A549 (cell line): ENCODE measurements around the gene CXCL5. TPM values are rescaled to one million over a fixed set of nuclear protein-coding genes. Genes with fewer than 3 reads are reported as not detected.
A peak's percentile ranks its signal among the peaks of the same experiment; 100 is the strongest.

Experiments used
- ATAC-seq, 2 experiments: fragments of 200-7000 bp in 1 of 2; fragments of >200 bp in 1 of 2; cut with Nextera tagmentation in 1 of 2; cut with Tn5 transposase in 1 of 2; 3 replicates each; pipeline versions ENCODE4 v1.8.0 to v1.9.1; 2018 to 2020; ENCODE audit warnings: mild to moderate bottlenecking in 1 of 2, moderate library complexity in 1 of 2
- CTCF ChIA-PET: fragments of 300-600 bp; sonication (Branson Sonifier 250); formaldehyde crosslinking; extraction: SDS; loops from one replicate; lab custom pipeline; 2021; ENCODE audit warnings: antibody characterized with exemption, inconsistent platforms; lab: Yijun Ruan, JAX
- POLR2A ChIA-PET: fragments of 350-600 bp; formaldehyde crosslinking; extraction: SDS; loops from one replicate; lab custom pipeline; 2021; ENCODE audit warnings: antibody characterized with exemption, inconsistent platforms; lab: Yijun Ruan, JAX
- DNase-seq, 2 experiments: peaks; one replicate each; pipeline versions ENCODE4 v3.0.0 to v3.0.0-alpha.2; 2011 to 2016; ENCODE audit warnings: low read depth in 1 of 2, low spot score in 1 of 2
- FAIRE-seq: peaks from 2 replicates; lab custom pipeline; 2011; peaks lifted over from hg19 to GRCh38; lab: Jason Lieb, UNC
- H3K27ac ChIP-seq, 2 experiments: fragments of >200 bp; sonication (Bioruptor Twin); formaldehyde crosslinking; 3 replicates each; pipeline ENCODE4 v1.5.1; 2016 to 2017
- H3K4me1 ChIP-seq: fragments of >200 bp; sonication (Bioruptor Twin); formaldehyde crosslinking; 3 replicates; pipeline ENCODE4 v1.6.1; 2016
- H3K4me2 ChIP-seq: fragments of >200 bp; sonication (Bioruptor Twin); formaldehyde crosslinking; 3 replicates; pipeline ENCODE4 v1.6.1; 2016
- H3K4me3 ChIP-seq: fragments of >200 bp; sonication (Bioruptor Twin); formaldehyde crosslinking; 3 replicates; pipeline ENCODE4 v1.5.1; 2016
- H3K9me3 ChIP-seq: fragments of >200 bp; sonication (Bioruptor Twin); formaldehyde crosslinking; 3 replicates; pipeline ENCODE4 v1.6.1; 2016
- CEBPB ChIP-seq, 2 experiments: fragments of >200 bp in 1 of 2; sonication (Bioruptor Twin) in 1 of 2; formaldehyde crosslinking in 1 of 2; IDR thresholded peaks; 2 replicates each; pipeline ENCODE4 v1.6.1; 2012 to 2016
- CHD2 ChIP-seq: fragments of 150-350 bp; IDR thresholded peaks from 2 replicates; pipeline ENCODE4 v1.6.1; 2014; ENCODE audit warnings: low read length; ENCODE audit not compliant: partially characterized antibody
- FOSB ChIP-seq: fragments of 250-450 bp; sonication (Bioruptor Pico); IDR thresholded peaks from 2 replicates; pipeline ENCODE4 v1.5.0; 2020; ENCODE audit warnings: mild to moderate bottlenecking, moderate library complexity
- FOSL2 ChIP-seq, 2 experiments: fragments of 450-650 bp in 1 of 2; fragments of >200 bp in 1 of 2; sonication (Bioruptor Twin) in 1 of 2; formaldehyde crosslinking; IDR thresholded peaks; 2 replicates each; pipeline versions ENCODE4 v1.5.0 to v1.6.1; 2016 to 2020; ENCODE audit warnings: mild to moderate bottlenecking in 1 of 2, moderate library complexity in 1 of 2
- FOXS1 ChIP-seq: fragments of 250-450 bp; sonication (Bioruptor Pico); IDR thresholded peaks from 2 replicates; pipeline ENCODE4 v1.5.0; 2020; ENCODE audit warnings: mild to moderate bottlenecking, moderate library complexity
- GATA3 ChIP-seq: IDR thresholded peaks from 2 replicates; pipeline ENCODE4 v1.6.1; 2012; ENCODE audit warnings: borderline replicate concordance
- HDAC2 ChIP-seq: fragments of 200-600 bp; sonication (generic); IDR thresholded peaks from 2 replicates; pipeline ENCODE4 v1.6.1; 2016
- HEYL ChIP-seq: fragments of 250-450 bp; sonication (Bioruptor Pico); IDR thresholded peaks from 2 replicates; pipeline ENCODE4 v1.8.0; 2021; ENCODE audit warnings: mild to moderate bottlenecking, moderate library complexity
- HOXA7 ChIP-seq: fragments of 250-450 bp; sonication (Bioruptor Pico); IDR thresholded peaks from 2 replicates; pipeline ENCODE4 v1.5.0; 2020; ENCODE audit warnings: mild to moderate bottlenecking, moderate library complexity
- HOXB5 ChIP-seq: fragments of 250-450 bp; sonication (Bioruptor Pico); IDR thresholded peaks from 2 replicates; pipeline ENCODE4 v1.5.0; 2020; ENCODE audit warnings: mild to moderate bottlenecking, moderate library complexity
- JUN ChIP-seq, 2 experiments: fragments of >200 bp; sonication (Bioruptor Twin); formaldehyde crosslinking; IDR thresholded peaks; 2 replicates in 1 of 2; 3 replicates in 1 of 2; pipeline ENCODE4 v1.6.1; 2016 to 2017
- JUNB ChIP-seq: fragments of >200 bp; sonication (Bioruptor Twin); formaldehyde crosslinking; IDR thresholded peaks from 2 replicates; pipeline ENCODE4 v1.6.1; 2016
- KDM5A ChIP-seq: fragments of 200-600 bp; sonication (generic); IDR thresholded peaks from 2 replicates; pipeline ENCODE4 v1.6.1; 2016; ENCODE audit warnings: antibody characterized with exemption, mild to moderate bottlenecking
- MAFK ChIP-seq: fragments of 450-650 bp; IDR thresholded peaks from 2 replicates; pipeline ENCODE4 v1.6.1; 2014; ENCODE audit not compliant: partially characterized antibody
- NFE2L2 ChIP-seq: fragments of 150-350 bp; conservative IDR thresholded peaks from 2 replicates; pipeline ENCODE4 v1.6.1; 2014; ENCODE audit warnings: low read length
- NR3C1 ChIP-seq: fragments of >200 bp; sonication (Bioruptor Twin); formaldehyde crosslinking; IDR thresholded peaks from 3 replicates; pipeline ENCODE4 v1.6.1; 2017
- POLR2A ChIP-seq: IDR thresholded peaks from 2 replicates; pipeline ENCODE4 v1.6.1; 2012; ENCODE audit warnings: mild to moderate bottlenecking, low read length
- POLR2AphosphoS2 ChIP-seq: conservative IDR thresholded peaks from 2 replicates; pipeline ENCODE4 v1.6.1; 2012; ENCODE audit warnings: low read length, improper control_type of control experiment, inconsistent platforms
- RAD21 ChIP-seq, 2 experiments: fragments of >200 bp in 1 of 2; sonication (Bioruptor Twin) in 1 of 2; formaldehyde crosslinking in 1 of 2; IDR thresholded peaks in 1 of 2; conservative IDR thresholded peaks in 1 of 2; 2 replicates in 1 of 2; 3 replicates in 1 of 2; pipeline ENCODE4 v1.6.1; 2012 to 2018; ENCODE audit warnings: inconsistent platforms in 1 of 2
- TFCP2L1 ChIP-seq: fragments of 250-450 bp; sonication (Bioruptor Pico); IDR thresholded peaks from 2 replicates; pipeline ENCODE4 v1.5.0; 2021; ENCODE audit warnings: mild to moderate bottlenecking
- TP53 ChIP-seq: fragments of 250-450 bp; sonication (Bioruptor Pico); IDR thresholded peaks from 2 replicates; pipeline ENCODE4 v1.5.0; 2021; ENCODE audit warnings: mild to moderate bottlenecking, moderate library complexity
- ZFP36 ChIP-seq: fragments of 450-650 bp; IDR thresholded peaks from 2 replicates; pipeline ENCODE4 v1.6.1; 2014; ENCODE audit warnings: borderline replicate concordance; ENCODE audit not compliant: partially characterized antibody
- ZSCAN20 ChIP-seq: fragments of 250-450 bp; sonication (Bioruptor Pico); IDR thresholded peaks from 2 replicates; pipeline ENCODE4 v1.8.0; 2022; ENCODE audit warnings: mild to moderate bottlenecking, moderate library complexity
- WGBS: methylation state at CpG from one replicate; pipeline ENCODE4 v1.1.6; 2017; ENCODE audit errors: missing lambda C conversion rate; 5-methylcytosine and 5-hydroxymethylcytosine counted together
- polyA plus RNA-seq, 4 experiments: library from polyadenylated mRNA; depleted of rRNA in 3 of 4; stranded (reverse); fragments of >200 nt; fragmentation: RNase III in 1 of 4; extraction: RNeasy Plus Mini Kit Qiagen cat#74134 plus additional on column Dnase treatment in 1 of 4; gene quantifications; 2 replicates in 3 of 4; 3 replicates in 1 of 4; pipeline ENCODE4 v1.2.3, GENCODE V29; 2011 to 2017
- TF ChIP-seq, protein P1 (sequence below): fragments of 250-450 bp; sonication (Bioruptor Pico); IDR thresholded peaks from 2 replicates; pipeline ENCODE4 v1.5.0; 2021; ENCODE audit warnings: mild to moderate bottlenecking, moderate library complexity, borderline replicate concordance
- TF ChIP-seq, protein P2 (sequence below): fragments of 150-350 bp; IDR thresholded peaks from 2 replicates; pipeline ENCODE4 v1.6.1; 2014; ENCODE audit warnings: low read depth, mild to moderate bottlenecking, low read length
- TF ChIP-seq, protein P3 (sequence below): fragments of >200 bp; sonication (Bioruptor Twin); formaldehyde crosslinking; IDR thresholded peaks from 2 replicates; pipeline ENCODE4 v1.6.1; 2016
- TF ChIP-seq, protein P4 (sequence below): IDR thresholded peaks from 2 replicates; pipeline ENCODE4 v1.6.1; 2012
- TF ChIP-seq, protein P5 (sequence below): IDR thresholded peaks from 2 replicates; pipeline ENCODE4 v1.6.1; 2012
- TF ChIP-seq, protein P6 (sequence below): IDR thresholded peaks from 2 replicates; pipeline ENCODE4 v1.6.1; 2012; ENCODE audit warnings: low read depth, borderline replicate concordance
- TF ChIP-seq, protein P7 (sequence below): fragments of >200 bp; sonication (Bioruptor Twin); formaldehyde crosslinking; IDR thresholded peaks from 3 replicates; pipeline ENCODE4 v1.6.1; 2016

Gene CXCL5
- polyA plus RNA-seq, 2 of the 4 experiments (the other 2 are of a cell fraction), result 127 to 195 TPM

DNA sequence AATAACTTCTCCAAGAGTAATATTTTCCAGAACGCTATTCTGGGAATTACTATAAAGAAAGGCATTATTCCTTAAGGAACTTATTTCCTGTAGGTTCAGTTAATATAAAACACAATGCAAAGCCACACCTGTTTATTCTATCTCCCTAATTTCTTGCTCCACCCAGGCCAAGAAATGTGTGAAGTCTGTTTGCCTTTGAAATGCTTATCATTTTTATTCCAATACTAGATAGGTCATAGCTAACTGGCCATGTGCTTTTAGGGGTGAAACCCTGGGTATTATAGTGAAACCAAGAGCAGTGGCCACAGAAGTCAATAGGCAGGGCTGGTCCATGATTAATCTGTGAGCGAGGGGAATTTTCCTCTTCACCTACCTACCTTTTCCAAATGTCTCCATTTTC lies 25.2 kb upstream of the CXCL5 start (continued):
- TF ChIP-seq, protein P1, sequence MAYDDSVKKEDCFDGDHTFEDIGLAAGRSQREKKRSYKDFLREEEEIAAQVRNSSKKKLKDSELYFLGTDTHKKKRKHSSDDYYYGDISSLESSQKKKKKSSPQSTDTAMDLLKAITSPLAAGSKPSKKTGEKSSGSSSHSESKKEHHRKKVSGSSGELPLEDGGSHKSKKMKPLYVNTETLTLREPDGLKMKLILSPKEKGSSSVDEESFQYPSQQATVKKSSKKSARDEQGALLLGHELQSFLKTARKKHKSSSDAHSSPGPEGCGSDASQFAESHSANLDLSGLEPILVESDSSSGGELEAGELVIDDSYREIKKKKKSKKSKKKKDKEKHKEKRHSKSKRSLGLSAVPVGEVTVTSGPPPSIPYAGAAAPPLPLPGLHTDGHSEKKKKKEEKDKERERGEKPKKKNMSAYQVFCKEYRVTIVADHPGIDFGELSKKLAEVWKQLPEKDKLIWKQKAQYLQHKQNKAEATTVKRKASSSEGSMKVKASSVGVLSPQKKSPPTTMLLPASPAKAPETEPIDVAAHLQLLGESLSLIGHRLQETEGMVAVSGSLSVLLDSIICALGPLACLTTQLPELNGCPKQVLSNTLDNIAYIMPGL (CRISPR knock-in tag), result no peak
- TF ChIP-seq TP53 (CRISPR knock-in tag) (no peak), FOSL2 (IDR thresholded peaks at IDR 0.05) (no peak), FOSL2 (CRISPR knock-in tag; IDR thresholded peaks at IDR 0.05) (peak; percentile 42; the same call in 1 of the 2 replicates), ZFP36 (no peak), NR3C1 (no peak), HOXA7 (CRISPR knock-in tag) (no peak), JUN (IDR thresholded peaks at IDR 0.05) (peak; percentile 53 to 58; a peak in 2 of 5 replicates), MAFK (no peak), GATA3 (peak; percentile 83; the same call in 1 of the 2 replicates), FOSB (CRISPR knock-in tag) (no peak), KDM5A (no peak), NFE2L2 (no peak), CEBPB (IDR thresholded peaks at IDR 0.05) (peak in 1 of 2 experiments; percentile 57; a peak in 1 of 4 replicates), JUNB (no peak), HDAC2 (no peak), CHD2 (no peak), HOXB5 (no peak), FOXS1 (no peak)
- TF ChIP-seq, protein P2, sequence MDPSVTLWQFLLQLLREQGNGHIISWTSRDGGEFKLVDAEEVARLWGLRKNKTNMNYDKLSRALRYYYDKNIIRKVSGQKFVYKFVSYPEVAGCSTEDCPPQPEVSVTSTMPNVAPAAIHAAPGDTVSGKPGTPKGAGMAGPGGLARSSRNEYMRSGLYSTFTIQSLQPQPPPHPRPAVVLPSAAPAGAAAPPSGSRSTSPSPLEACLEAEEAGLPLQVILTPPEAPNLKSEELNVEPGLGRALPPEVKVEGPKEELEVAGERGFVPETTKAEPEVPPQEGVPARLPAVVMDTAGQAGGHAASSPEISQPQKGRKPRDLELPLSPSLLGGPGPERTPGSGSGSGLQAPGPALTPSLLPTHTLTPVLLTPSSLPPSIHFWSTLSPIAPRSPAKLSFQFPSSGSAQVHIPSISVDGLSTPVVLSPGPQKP, result no peak
- TF ChIP-seq, protein P3, sequence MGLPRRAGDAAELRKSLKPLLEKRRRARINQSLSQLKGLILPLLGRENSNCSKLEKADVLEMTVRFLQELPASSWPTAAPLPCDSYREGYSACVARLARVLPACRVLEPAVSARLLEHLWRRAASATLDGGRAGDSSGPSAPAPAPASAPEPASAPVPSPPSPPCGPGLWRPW, result no peak
- TF ChIP-seq, protein P4, sequence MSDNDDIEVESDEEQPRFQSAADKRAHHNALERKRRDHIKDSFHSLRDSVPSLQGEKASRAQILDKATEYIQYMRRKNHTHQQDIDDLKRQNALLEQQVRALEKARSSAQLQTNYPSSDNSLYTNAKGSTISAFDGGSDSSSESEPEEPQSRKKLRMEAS, result peak; percentile 84

DNA sequence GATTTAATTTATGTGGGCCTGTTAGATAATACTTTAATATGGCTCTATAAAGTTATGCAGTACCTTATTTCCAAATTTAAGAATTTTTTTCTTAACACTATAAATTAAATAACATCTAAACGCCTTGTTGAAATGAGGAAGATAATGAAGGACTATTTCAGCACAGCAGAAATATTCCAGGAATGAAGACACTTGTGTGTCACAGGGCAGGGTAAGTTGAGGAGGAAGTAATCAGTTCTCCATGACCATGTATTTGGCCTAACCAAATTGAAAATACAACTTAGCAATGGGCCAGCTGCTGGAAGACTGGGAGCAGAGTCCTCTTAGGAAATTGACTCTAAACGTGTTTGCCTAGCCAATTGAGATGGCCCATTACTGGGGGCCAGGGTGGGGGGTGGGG lies 23.1 kb upstream of the CXCL5 start:
- peaks cover 22% of the 10 kb centered on the region for H3K4me1 ChIP-seq
- H3K4me3 ChIP-seq, result no peak overlapping the region
- FAIRE-seq (no peak), ATAC-seq (no peak), DNase-seq (no peak)
- POLR2A ChIA-PET, result no interaction called here
- H3K27ac ChIP-seq, result peak overlapping the region; percentile 77 to 86; a peak in 5 of 6 replicates
- 63% methylated on average over 2 of the region's 2 CpGs for whole genome bisulfite sequencing
- H3K4me2 ChIP-seq, result no peak overlapping the region
- H3K9me3 ChIP-seq, result peaks cover 16% of the 10 kb centered on the region; the same call in 1 of the 3 replicates
- no peak for TF ChIP-seq HOXB5
- no peak for TF ChIP-seq KDM5A
- TF ChIP-seq RAD21 (conservative IDR thresholded peaks at IDR 0.05 in 1 of 2, IDR thresholded peaks at IDR 0.05 in 1 of 2), result no peak
- TF ChIP-seq, protein P5, sequence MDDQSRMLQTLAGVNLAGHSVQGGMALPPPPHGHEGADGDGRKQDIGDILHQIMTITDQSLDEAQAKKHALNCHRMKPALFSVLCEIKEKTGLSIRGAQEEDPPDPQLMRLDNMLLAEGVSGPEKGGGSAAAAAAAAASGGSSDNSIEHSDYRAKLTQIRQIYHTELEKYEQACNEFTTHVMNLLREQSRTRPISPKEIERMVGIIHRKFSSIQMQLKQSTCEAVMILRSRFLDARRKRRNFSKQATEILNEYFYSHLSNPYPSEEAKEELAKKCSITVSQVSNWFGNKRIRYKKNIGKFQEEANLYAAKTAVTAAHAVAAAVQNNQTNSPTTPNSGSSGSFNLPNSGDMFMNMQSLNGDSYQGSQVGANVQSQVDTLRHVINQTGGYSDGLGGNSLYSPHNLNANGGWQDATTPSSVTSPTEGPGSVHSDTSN, result no peak
- no peak for TF ChIP-seq FOXS1
- TF ChIP-seq NR3C1, result no peak
- TF ChIP-seq, protein P6, sequence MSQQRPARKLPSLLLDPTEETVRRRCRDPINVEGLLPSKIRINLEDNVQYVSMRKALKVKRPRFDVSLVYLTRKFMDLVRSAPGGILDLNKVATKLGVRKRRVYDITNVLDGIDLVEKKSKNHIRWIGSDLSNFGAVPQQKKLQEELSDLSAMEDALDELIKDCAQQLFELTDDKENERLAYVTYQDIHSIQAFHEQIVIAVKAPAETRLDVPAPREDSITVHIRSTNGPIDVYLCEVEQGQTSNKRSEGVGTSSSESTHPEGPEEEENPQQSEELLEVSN, result no peak
- no peak for TF ChIP-seq FOSB (CRISPR knock-in tag)
- TF ChIP-seq ZSCAN20, result no peak
- no peak for TF ChIP-seq GATA3
- TF ChIP-seq TFCP2L1, result no peak
- no peak for TF ChIP-seq FOSL2 (IDR thresholded peaks at IDR 0.05)
- no peak for TF ChIP-seq FOSL2 (CRISPR knock-in tag; IDR thresholded peaks at IDR 0.05)
- no peak for TF ChIP-seq POLR2A
- TF ChIP-seq POLR2AphosphoS2, result no peak
- TF ChIP-seq HEYL (CRISPR knock-in tag), result no peak
- TF ChIP-seq, protein P7, sequence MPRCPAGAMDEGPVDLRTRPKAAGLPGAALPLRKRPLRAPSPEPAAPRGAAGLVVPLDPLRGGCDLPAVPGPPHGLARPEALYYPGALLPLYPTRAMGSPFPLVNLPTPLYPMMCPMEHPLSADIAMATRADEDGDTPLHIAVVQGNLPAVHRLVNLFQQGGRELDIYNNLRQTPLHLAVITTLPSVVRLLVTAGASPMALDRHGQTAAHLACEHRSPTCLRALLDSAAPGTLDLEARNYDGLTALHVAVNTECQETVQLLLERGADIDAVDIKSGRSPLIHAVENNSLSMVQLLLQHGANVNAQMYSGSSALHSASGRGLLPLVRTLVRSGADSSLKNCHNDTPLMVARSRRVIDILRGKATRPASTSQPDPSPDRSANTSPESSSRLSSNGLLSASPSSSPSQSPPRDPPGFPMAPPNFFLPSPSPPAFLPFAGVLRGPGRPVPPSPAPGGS, result no peak
- TF ChIP-seq CEBPB (IDR thresholded peaks at IDR 0.05), result no peak
- TF ChIP-seq, all 56 proteins: peak for 0
- CTCF ChIA-PET, result interaction anchor here (1.0 to 2.7 kb wide), 3 partner anchors 16 to 47 kb away, joined by 3 to 8 read pairs (median 4); partner anchors contain the start of gene CXCL3
